B cell (primary cell): ENCODE measurements around the gene OR13C5.

Source experiments
- CTCF ChIP-seq: fragments of 200-600 bp; IDR thresholded peaks from one replicate; pipeline ENCODE4 v1.8.0; 2022; ENCODE audit warnings: antibody characterized with exemption, mild to moderate bottlenecking
- EZH2 ChIP-seq: IDR thresholded peaks from 2 replicates; pipeline ENCODE4 v1.6.1; 2012; ENCODE audit warnings: borderline replicate concordance, low read depth, mild to moderate bottlenecking, moderate library complexity, low read length; ENCODE audit not compliant: insufficient read depth, poor library complexity, severe bottlenecking

DNA sequence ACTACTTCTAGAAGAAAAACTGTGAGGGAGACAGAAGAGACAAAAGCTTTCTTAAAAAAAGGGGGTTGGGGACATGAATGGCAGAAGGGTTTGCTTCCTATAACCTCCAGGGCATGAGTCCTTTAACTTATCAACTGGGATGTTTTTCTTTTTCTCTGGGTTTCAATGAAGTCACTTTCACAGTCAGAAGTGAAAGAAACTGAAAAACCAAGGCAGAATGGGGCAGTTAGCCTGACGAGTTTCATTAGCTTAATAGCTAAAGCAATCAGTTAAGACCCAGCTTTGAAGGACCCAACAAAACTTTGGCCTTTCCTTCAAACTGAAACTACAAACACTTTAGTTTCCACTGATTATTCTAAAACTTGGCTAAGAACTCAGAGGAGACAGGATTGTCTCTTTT is 34.9 kb downstream of the OR13C5 start:
- TF ChIP-seq CTCF, result no peak
- TF ChIP-seq EZH2, result no peak
